GM12878 (cell line): ENCODE measurements around the gene PHF23. TPM values are rescaled to one million over a fixed set of nuclear protein-coding genes. Genes with fewer than 3 reads are reported as not detected.

Experiments used
- ATAC-seq: fragments of 200-7000 bp; cut with Tn5 transposase; 3 replicates; pipeline ENCODE4 v1.9.1; 2020; ENCODE audit warnings: mild to moderate bottlenecking, moderate library complexity
- BruUV-seq: library from RNA; stranded (reverse); fragments of 400-500 nt; replicated peaks from 2 replicates; lab custom pipeline; 2021; lab: Mats Ljungman, UMichigan
- CTCF ChIA-PET: fragments of 300-600 bp; sonication (Branson Sonifier 250); formaldehyde crosslinking; extraction: SDS; loops from one replicate; lab custom pipeline; 2021; ENCODE audit warnings: inconsistent platforms; lab: Yijun Ruan, JAX
- POLR2A ChIA-PET: fragments of 350-600 bp; formaldehyde crosslinking; extraction: SDS; loops from one replicate; lab custom pipeline; 2021; ENCODE audit warnings: inconsistent platforms; lab: Charles Lee
- RAD21 ChIA-PET: fragments of 300-600 bp; sonication (Branson Sonifier 250); formaldehyde crosslinking; loops from one replicate; lab custom pipeline; 2023; ENCODE audit warnings: antibody characterized with exemption; ENCODE audit not compliant: unreplicated experiment; lab: Charles Lee
- SMC1A ChIA-PET: fragments of 300-600 bp; sonication (Branson Sonifier 250); formaldehyde crosslinking; loops from one replicate; lab custom pipeline; 2023; ENCODE audit not compliant: unreplicated experiment, uncharacterized antibody; lab: Charles Lee
- DNase-seq: peaks from one replicate; pipeline ENCODE4 v3.0.0-alpha.2; 2011; ENCODE audit warnings: low read depth, low spot score
- FAIRE-seq: peaks from 3 replicates; lab custom pipeline; 2011; peaks lifted over from hg19 to GRCh38; lab: Jason Lieb, UNC
- H2AFZ ChIP-seq: 2 replicates; pipeline ENCODE4 v1.6.0; 2011; ENCODE audit warnings: low read depth, low read length, control low read depth; ENCODE audit not compliant: control insufficient read depth
- H3K27ac ChIP-seq: 2 replicates; pipeline ENCODE4 v1.5.1; 2011; ENCODE audit warnings: control low read depth; ENCODE audit not compliant: control insufficient read depth, insufficient read depth
- H3K27me3 ChIP-seq, 2 experiments: replicated peaks in 1 of 2; 2 replicates each; pipeline versions ENCODE4 v1.6.0 to v1.6.1; 2011; ENCODE audit warnings: low read length in 1 of 2; ENCODE audit not compliant: control insufficient read depth in 2 of 2, insufficient read depth in 2 of 2
- H3K36me3 ChIP-seq, 2 experiments: 2 replicates each; pipeline ENCODE4 v1.5.1; 2011; ENCODE audit warnings: low read length in 1 of 2; ENCODE audit not compliant: control insufficient read depth in 2 of 2, insufficient read depth in 2 of 2
- H3K4me1 ChIP-seq: 2 replicates; pipeline ENCODE4 v1.6.1; 2011; ENCODE audit warnings: mild to moderate bottlenecking, low read length, moderate library complexity, mixed read lengths; ENCODE audit not compliant: control insufficient read depth, insufficient read depth
- H3K4me2 ChIP-seq: 2 replicates; pipeline ENCODE4 v1.6.0; 2011; ENCODE audit warnings: control low read depth; ENCODE audit not compliant: control insufficient read depth, insufficient read depth
- H3K4me3 ChIP-seq: fragments of 200-600 bp; sonication (generic); 2 replicates; pipeline ENCODE4 v1.5.1; 2016
- H3K79me2 ChIP-seq: 2 replicates; pipeline ENCODE4 v1.6.0; 2011; ENCODE audit warnings: low read length; ENCODE audit not compliant: control insufficient read depth, insufficient read depth
- H3K9ac ChIP-seq: 2 replicates; pipeline ENCODE4 v1.8.0; 2011; ENCODE audit warnings: low read length, control low read depth, mixed read lengths; ENCODE audit not compliant: control insufficient read depth, insufficient read depth
- H3K9me3 ChIP-seq: replicated peaks from 3 replicates; pipeline ENCODE4 v1.5.1; 2011; ENCODE audit warnings: mild to moderate bottlenecking, low read length; ENCODE audit not compliant: control insufficient read depth, insufficient read depth
- H4K20me1 ChIP-seq: 2 replicates; pipeline ENCODE4 v1.6.0; 2011; ENCODE audit not compliant: control insufficient read depth, insufficient read depth
- BRCA1 ChIP-seq: IDR thresholded peaks from 2 replicates; pipeline ENCODE4 v1.6.1; 2011; ENCODE audit warnings: low read depth, low read length, improper control_type of control experiment
- CBX3 ChIP-seq: fragments of 200-600 bp; sonication (generic); IDR thresholded peaks from 2 replicates; pipeline ENCODE4 v1.6.1; 2016; ENCODE audit warnings: low read depth, borderline replicate concordance
- CBX5 ChIP-seq: sonication (generic); IDR thresholded peaks from 2 replicates; pipeline ENCODE4 v1.6.1; 2016; ENCODE audit warnings: low read depth, moderate library complexity, mild to moderate bottlenecking, inconsistent platforms
- CREM ChIP-seq: IDR thresholded peaks from 2 replicates; pipeline ENCODE4 v1.6.1; 2014; ENCODE audit warnings: antibody characterized with exemption, low read depth
- DPF2 ChIP-seq: fragments of 450-650 bp; IDR thresholded peaks from 2 replicates; pipeline ENCODE4 v1.6.1; 2017; ENCODE audit warnings: mild to moderate bottlenecking
- HDAC2 ChIP-seq: fragments of 200-600 bp; sonication (generic); IDR thresholded peaks from 2 replicates; pipeline ENCODE4 v1.6.1; 2017
- MEF2B ChIP-seq: fragments of 450-650 bp; IDR thresholded peaks from 2 replicates; pipeline ENCODE4 v1.6.1; 2018; ENCODE audit warnings: mild to moderate bottlenecking, moderate library complexity; ENCODE audit not compliant: partially characterized antibody, poor library complexity, severe bottlenecking
- NRF1 ChIP-seq: conservative IDR thresholded peaks from 2 replicates; pipeline ENCODE4 v1.6.1; 2011; ENCODE audit warnings: mild to moderate bottlenecking, low read depth, low read length, improper control_type of control experiment
- RBBP5 ChIP-seq: fragments of 200-600 bp; sonication (generic); conservative IDR thresholded peaks from 2 replicates; pipeline ENCODE4 v1.6.1; 2016
- SMAD1 ChIP-seq: fragments of 450-650 bp; IDR thresholded peaks from 2 replicates; pipeline ENCODE4 v1.6.1; 2018; ENCODE audit warnings: mild to moderate bottlenecking, low read depth; ENCODE audit not compliant: partially characterized antibody
- SMARCA5 ChIP-seq: fragments of 450-650 bp; IDR thresholded peaks from 2 replicates; pipeline ENCODE4 v1.6.1; 2017; ENCODE audit warnings: mild to moderate bottlenecking
- SREBF1 ChIP-seq: IDR thresholded peaks from 2 replicates; pipeline ENCODE4 v1.6.1; 2012; ENCODE audit warnings: mild to moderate bottlenecking, low read length
- TCF3 ChIP-seq: IDR thresholded peaks from 2 replicates; pipeline ENCODE4 v1.6.1; 2012; ENCODE audit warnings: low read depth, mild to moderate bottlenecking, low read length, borderline replicate concordance; ENCODE audit not compliant: insufficient read depth
- ZNF207 ChIP-seq: fragments of 450-650 bp; IDR thresholded peaks from 2 replicates; pipeline ENCODE4 v1.6.1; 2014; ENCODE audit warnings: antibody characterized with exemption, mild to moderate bottlenecking, borderline replicate concordance
- WGBS: methylation state at CpG from one replicate; pipeline ENCODE4 v1.1.6; 2016; ENCODE audit warnings: low lambda C conversion rate; ENCODE audit not compliant: insufficient replicate concordance, insufficient coverage; ENCODE audit errors: missing lambda C conversion rate; 5-methylcytosine and 5-hydroxymethylcytosine counted together
- in situ Hi-C: fragments of 300-500 bp; cut with MboI; formaldehyde crosslinking; loops from 9 replicates; pipeline ENCODE4 v1.14.3; 2018; ENCODE audit warnings: mixed read lengths
- intact Hi-C: fragments of 100-400 bp; cut with micrococcal nuclease; formaldehyde crosslinking; loops from one replicate; pipeline ENCODE4 v1.14.2; 2022; ENCODE audit not compliant: unreplicated experiment
- polyA plus RNA-seq, 11 experiments: library from polyadenylated mRNA; depleted of rRNA in 4 of 11; unstranded in 6 of 11; stranded (reverse) in 5 of 11; fragments of >200 nt; fragmentation: Nextera tagmentation in 4 of 11; fragmentation: Illumina TruSeq in 1 of 11; extraction: Ambion mirVana in 4 of 11; extraction: Trizol in 1 of 11; gene quantifications; 1 replicate in 1 of 11; 2 replicates in 10 of 11; pipeline versions ENCODE4 v1.2.1 to v1.2.3, GENCODE V29; 2011 to 2016; ENCODE audit warnings: inconsistent platforms in 2 of 11, missing spikeins in 2 of 11, low read depth in 1 of 11
- total RNA-seq, 4 experiments: library from RNA; depleted of rRNA in 3 of 4; stranded (reverse); fragments of >200 nt in 3 of 4; fragmentation: Illumina TruSeq in 1 of 4; extraction: Trizol in 1 of 4; gene quantifications; 2 replicates each; pipeline versions ENCODE4 v1.2.1 to v1.2.3, GENCODE V29; 2013 to 2021
- TF ChIP-seq, protein P1 (sequence below): IDR thresholded peaks from 2 replicates; pipeline ENCODE4 v1.6.1; 2011; ENCODE audit warnings: borderline replicate concordance, low read depth, mild to moderate bottlenecking, moderate library complexity, mixed read lengths, low read length; ENCODE audit not compliant: insufficient read depth; ENCODE audit errors: extremely low read length
- TF ChIP-seq, protein P2 (sequence below): IDR thresholded peaks from 2 replicates; pipeline ENCODE4 v1.6.1; 2012; ENCODE audit warnings: mild to moderate bottlenecking, low read depth, low read length
- TF ChIP-seq, protein P3 (sequence below): fragments of 450-650 bp; IDR thresholded peaks from 2 replicates; pipeline ENCODE4 v1.6.1; 2017; ENCODE audit warnings: mild to moderate bottlenecking, moderate library complexity

PHF23 gene
- total and polyA plus RNA-seq, 10 of the 15 experiments (the other 5 are each of a cell fraction or from before 2014, with no cell fraction given) = 8.2 to 84.8 (median 32.6) TPM

DNA sequence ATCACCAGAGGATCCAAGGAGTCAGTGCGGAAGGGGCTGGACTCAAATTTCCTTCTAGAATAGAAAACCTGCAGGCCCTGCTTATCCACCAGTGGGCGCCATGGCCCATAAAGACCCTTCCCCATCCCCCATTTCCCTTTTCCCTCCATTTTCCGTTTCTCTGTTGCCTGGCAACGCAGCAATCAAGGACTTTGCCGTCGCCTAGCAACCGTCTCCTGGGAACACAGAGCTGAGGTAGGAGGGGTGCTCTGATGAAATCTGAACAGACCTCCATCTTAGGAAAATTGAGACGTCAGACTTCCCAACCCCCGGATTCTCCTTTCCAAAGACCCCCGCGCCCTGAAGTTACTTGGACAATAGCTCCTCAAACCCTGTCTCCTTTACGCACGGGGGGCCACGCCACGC, 25.4 kb downstream of the PHF23 start:
- no TSS peak for BruUV-seq
- H3K79me2 ChIP-seq = no peaks in the 10 kb centered on the region
- ChIA-PET CTCF (interaction anchor here (0.8 to 1.9 kb wide), 7 partner anchors 26 to 210 kb away, joined by 3 to 7 read pairs (median 4); partner anchors contain the start of gene ACAP1), RAD21 (interaction anchor here (0.7 to 0.9 kb wide), 4 partner anchors 36 to 297 kb away, joined by 3 to 4 read pairs (median 3); no protein-coding TSS in a partner anchor), POLR2A (interaction anchor here (0.6 to 2.6 kb wide), 5 partner anchors 20 to 474 kb away, joined by 3 to 7 read pairs (median 3); partner anchors contain the start of genes DVL2 and WRAP53), SMC1A (interaction anchor here (1.6 kb wide), 1 partner anchor 37 kb away, joined by 4 read pairs; the partner anchor contains the start of gene CTDNEP1)
- WGBS = 4% methylated on average over 15 of the region's 15 CpGs
- peak overlapping the region; percentile 13 for H2AFZ ChIP-seq
- no peaks in the 10 kb centered on the region for H3K36me3 ChIP-seq
- in situ Hi-C loops = no loop called here
- H3K27me3 ChIP-seq = no peaks in the 10 kb centered on the region
- DNase-seq (no peak), FAIRE-seq (no peak), ATAC-seq (peak; percentile 3)
- H4K20me1 ChIP-seq = no peaks in the 10 kb centered on the region
- H3K4me3 ChIP-seq = peak overlapping the region; percentile 72; the same call in 1 of the 2 replicates
- intact Hi-C loops = loop anchor here (1.0 to 5.0 kb wide), 4 partner anchors 9 to 83 kb away; partner anchors contain the start of genes ELP5 and PHF23
- H3K4me1 ChIP-seq = peaks cover 18% of the 10 kb centered on the region
- peak overlapping the region; percentile 89 for H3K4me2 ChIP-seq
- H3K9ac ChIP-seq = no peak overlapping the region
- no peaks in the 10 kb centered on the region for H3K9me3 ChIP-seq
- no peak overlapping the region; the same call in 1 of the 2 replicates for H3K27ac ChIP-seq
- TF ChIP-seq TCF3 (no peak), ZNF207 (peak; percentile 84), CBX3 (no peak), SMARCA5 (peak; percentile 81), CBX5 (no peak), NRF1 (no peak), RBBP5 (no peak), SMAD1 (no peak), DPF2 (no peak), BRCA1 (no peak), MEF2B (peak; percentile 68), SREBF1 (no peak), CREM (no peak), HDAC2 (no peak)
- TF ChIP-seq, protein P1, sequence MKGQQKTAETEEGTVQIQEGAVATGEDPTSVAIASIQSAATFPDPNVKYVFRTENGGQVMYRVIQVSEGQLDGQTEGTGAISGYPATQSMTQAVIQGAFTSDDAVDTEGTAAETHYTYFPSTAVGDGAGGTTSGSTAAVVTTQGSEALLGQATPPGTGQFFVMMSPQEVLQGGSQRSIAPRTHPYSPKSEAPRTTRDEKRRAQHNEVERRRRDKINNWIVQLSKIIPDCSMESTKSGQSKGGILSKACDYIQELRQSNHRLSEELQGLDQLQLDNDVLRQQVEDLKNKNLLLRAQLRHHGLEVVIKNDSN = no peak
- TF ChIP-seq, protein P2, sequence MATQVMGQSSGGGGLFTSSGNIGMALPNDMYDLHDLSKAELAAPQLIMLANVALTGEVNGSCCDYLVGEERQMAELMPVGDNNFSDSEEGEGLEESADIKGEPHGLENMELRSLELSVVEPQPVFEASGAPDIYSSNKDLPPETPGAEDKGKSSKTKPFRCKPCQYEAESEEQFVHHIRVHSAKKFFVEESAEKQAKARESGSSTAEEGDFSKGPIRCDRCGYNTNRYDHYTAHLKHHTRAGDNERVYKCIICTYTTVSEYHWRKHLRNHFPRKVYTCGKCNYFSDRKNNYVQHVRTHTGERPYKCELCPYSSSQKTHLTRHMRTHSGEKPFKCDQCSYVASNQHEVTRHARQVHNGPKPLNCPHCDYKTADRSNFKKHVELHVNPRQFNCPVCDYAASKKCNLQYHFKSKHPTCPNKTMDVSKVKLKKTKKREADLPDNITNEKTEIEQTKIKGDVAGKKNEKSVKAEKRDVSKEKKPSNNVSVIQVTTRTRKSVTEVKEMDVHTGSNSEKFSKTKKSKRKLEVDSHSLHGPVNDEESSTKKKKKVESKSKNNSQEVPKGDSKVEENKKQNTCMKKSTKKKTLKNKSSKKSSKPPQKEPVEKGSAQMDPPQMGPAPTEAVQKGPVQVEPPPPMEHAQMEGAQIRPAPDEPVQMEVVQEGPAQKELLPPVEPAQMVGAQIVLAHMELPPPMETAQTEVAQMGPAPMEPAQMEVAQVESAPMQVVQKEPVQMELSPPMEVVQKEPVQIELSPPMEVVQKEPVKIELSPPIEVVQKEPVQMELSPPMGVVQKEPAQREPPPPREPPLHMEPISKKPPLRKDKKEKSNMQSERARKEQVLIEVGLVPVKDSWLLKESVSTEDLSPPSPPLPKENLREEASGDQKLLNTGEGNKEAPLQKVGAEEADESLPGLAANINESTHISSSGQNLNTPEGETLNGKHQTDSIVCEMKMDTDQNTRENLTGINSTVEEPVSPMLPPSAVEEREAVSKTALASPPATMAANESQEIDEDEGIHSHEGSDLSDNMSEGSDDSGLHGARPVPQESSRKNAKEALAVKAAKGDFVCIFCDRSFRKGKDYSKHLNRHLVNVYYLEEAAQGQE = no peak
- TF ChIP-seq, protein P3, sequence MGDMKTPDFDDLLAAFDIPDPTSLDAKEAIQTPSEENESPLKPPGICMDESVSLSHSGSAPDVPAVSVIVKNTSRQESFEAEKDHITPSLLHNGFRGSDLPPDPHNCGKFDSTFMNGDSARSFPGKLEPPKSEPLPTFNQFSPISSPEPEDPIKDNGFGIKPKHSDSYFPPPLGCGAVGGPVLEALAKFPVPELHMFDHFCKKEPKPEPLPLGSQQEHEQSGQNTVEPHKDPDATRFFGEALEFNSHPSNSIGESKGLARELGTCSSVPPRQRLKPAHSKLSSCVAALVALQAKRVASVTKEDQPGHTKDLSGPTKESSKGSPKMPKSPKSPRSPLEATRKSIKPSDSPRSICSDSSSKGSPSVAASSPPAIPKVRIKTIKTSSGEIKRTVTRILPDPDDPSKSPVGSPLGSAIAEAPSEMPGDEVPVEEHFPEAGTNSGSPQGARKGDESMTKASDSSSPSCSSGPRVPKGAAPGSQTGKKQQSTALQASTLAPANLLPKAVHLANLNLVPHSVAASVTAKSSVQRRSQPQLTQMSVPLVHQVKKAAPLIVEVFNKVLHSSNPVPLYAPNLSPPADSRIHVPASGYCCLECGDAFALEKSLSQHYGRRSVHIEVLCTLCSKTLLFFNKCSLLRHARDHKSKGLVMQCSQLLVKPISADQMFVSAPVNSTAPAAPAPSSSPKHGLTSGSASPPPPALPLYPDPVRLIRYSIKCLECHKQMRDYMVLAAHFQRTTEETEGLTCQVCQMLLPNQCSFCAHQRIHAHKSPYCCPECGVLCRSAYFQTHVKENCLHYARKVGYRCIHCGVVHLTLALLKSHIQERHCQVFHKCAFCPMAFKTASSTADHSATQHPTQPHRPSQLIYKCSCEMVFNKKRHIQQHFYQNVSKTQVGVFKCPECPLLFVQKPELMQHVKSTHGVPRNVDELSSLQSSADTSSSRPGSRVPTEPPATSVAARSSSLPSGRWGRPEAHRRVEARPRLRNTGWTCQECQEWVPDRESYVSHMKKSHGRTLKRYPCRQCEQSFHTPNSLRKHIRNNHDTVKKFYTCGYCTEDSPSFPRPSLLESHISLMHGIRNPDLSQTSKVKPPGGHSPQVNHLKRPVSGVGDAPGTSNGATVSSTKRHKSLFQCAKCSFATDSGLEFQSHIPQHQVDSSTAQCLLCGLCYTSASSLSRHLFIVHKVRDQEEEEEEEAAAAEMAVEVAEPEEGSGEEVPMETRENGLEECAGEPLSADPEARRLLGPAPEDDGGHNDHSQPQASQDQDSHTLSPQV = no peak
